Measurements from ENCODE around the gene AUP1. TPM values are rescaled to one million over a fixed set of nuclear protein-coding genes. Genes with fewer than 3 reads are reported as not detected.

AUP1 gene
- total and polyA plus RNA-seq, 10 of the 15 experiments (the other 5 are each of a cell fraction or from before 2014, with no cell fraction given): 39.1 to 215 (median 138) TPM

- TF ChIP-seq ZNF592 (IDR thresholded peaks at IDR 0.05): no peak
- no peak for TF ChIP-seq HDGF (IDR thresholded peaks at IDR 0.05)
- peak; percentile 74; the same call in 1 of the 2 replicates for TF ChIP-seq E2F4 (IDR thresholded peaks at IDR 0.05; ENCODE audit: low read depth, low read length)
- TF ChIP-seq POU2F2 (IDR thresholded peaks at IDR 0.05; ENCODE audit: borderline replicate concordance, low read depth, low read length): peak; percentile 62; the same call in 2 of the 3 replicates
- no peak for TF ChIP-seq KAT2A (conservative IDR thresholded peaks at IDR 0.05; ENCODE audit: control insufficient read depth, low read depth, low read length)
- TF ChIP-seq EED (IDR thresholded peaks at IDR 0.05; ENCODE audit: low read depth): no peak; the same call in 1 of the 2 replicates
- peak; percentile 43 for TF ChIP-seq E4F1 (IDR thresholded peaks at IDR 0.05; ENCODE audit: borderline replicate concordance, partially characterized antibody)
- TF ChIP-seq SP1 (IDR thresholded peaks at IDR 0.05; ENCODE audit: low read depth, low read length): no peak
- TF ChIP-seq NR2C2 (IDR thresholded peaks at IDR 0.05; ENCODE audit: borderline replicate concordance, control insufficient read depth, insufficient read length, low read depth): peak; percentile 80
- TF ChIP-seq SMARCA5 (IDR thresholded peaks at IDR 0.05): peak; percentile 90; the same call in 1 of the 2 replicates
- TF ChIP-seq ZNF24 (IDR thresholded peaks at IDR 0.05): no peak
- peak; percentile 93 to 97 (median 97) for TF ChIP-seq CTCF (IDR thresholded peaks at IDR 0.05 in 2 of 3, conservative IDR thresholded peaks at IDR 0.05 in 1 of 3; ENCODE audit: control insufficient read depth in 2 of 3, extremely low read depth in 1 of 3, insufficient read depth in 1 of 3, low read depth in 3 of 3, low read length in 3 of 3)
- no peak for TF ChIP-seq EP300 (IDR thresholded peaks at IDR 0.05; ENCODE audit: borderline replicate concordance in 1 of 2, control insufficient read depth in 1 of 2, low read depth in 2 of 2, low read length in 2 of 2)
- no peak for TF ChIP-seq REST (IDR thresholded peaks at IDR 0.05; ENCODE audit: low read depth, low read length)
Measured at GRCh38 chr2:74482801-74483674, 46.5 kb downstream of the AUP1 start, which contains the start of the genes CCDC142 and TTC31 (continued).

Data from GM12878 (cell line).